Erythroblast (primary cell): ENCODE data around the gene PEX10.

Source experiments
- GATA1 ChIP-seq: IDR thresholded peaks from 2 replicates; pipeline ENCODE4 v1.6.1; 2011; ENCODE audit warnings: low read depth, mild to moderate bottlenecking, control low read depth, low read length, moderate library complexity
- POLR2A ChIP-seq: IDR thresholded peaks from 2 replicates; pipeline ENCODE4 v1.6.1; 2011; ENCODE audit warnings: mild to moderate bottlenecking, low read length

- no peak for TF ChIP-seq POLR2A
- no peak for TF ChIP-seq GATA1
These were observed 35.1 kb upstream of the PEX10 start for GRCh38 chr1:2447276-2448097.
